Keratinocyte (primary cell): ENCODE measurements around the gene LRRFIP2. TPM values are rescaled to one million over a fixed set of nuclear protein-coding genes. Genes with fewer than 3 reads are reported as not detected.

Experiments used
- DNase-seq: peaks from one replicate; pipeline ENCODE4 v3.0.0-alpha.2; 2011; ENCODE audit warnings: low read depth, missing footprints, low spot score
- FAIRE-seq: peaks from 2 replicates; lab custom pipeline; 2011; peaks lifted over from hg19 to GRCh38; lab: Jason Lieb, UNC
- H2AFZ ChIP-seq: 2 replicates; pipeline ENCODE4 v1.6.0; 2012; ENCODE audit warnings: low read length, control low read depth, inconsistent platforms; ENCODE audit not compliant: control insufficient read depth
- H3K27ac ChIP-seq: 2 replicates; pipeline ENCODE4 v1.5.1; 2011; ENCODE audit warnings: low read length; ENCODE audit not compliant: control insufficient read depth, insufficient read depth
- H3K27me3 ChIP-seq: 3 replicates; pipeline ENCODE4 v1.6.0; 2011; ENCODE audit warnings: low read length; ENCODE audit not compliant: control insufficient read depth, insufficient read depth; ENCODE audit errors: extremely low read depth
- H3K36me3 ChIP-seq, 2 experiments: 2 replicates in 1 of 2; 3 replicates in 1 of 2; pipeline ENCODE4 v1.5.1; 2011; ENCODE audit warnings: low read length in 2 of 2, mild to moderate bottlenecking in 1 of 2; ENCODE audit not compliant: control insufficient read depth in 2 of 2, insufficient read depth in 2 of 2; ENCODE audit errors: extremely low read depth in 1 of 2
- H3K4me1 ChIP-seq: 3 replicates; pipeline ENCODE4 v1.5.1; 2011; ENCODE audit warnings: low read length; ENCODE audit not compliant: control insufficient read depth, insufficient read depth; ENCODE audit errors: extremely low read depth
- H3K4me2 ChIP-seq: 3 replicates; pipeline ENCODE4 v1.6.0; 2011; ENCODE audit warnings: low read depth, low read length; ENCODE audit not compliant: control insufficient read depth, insufficient read depth; ENCODE audit errors: extremely low read depth
- H3K4me3 ChIP-seq, 3 experiments: fragments of 200-600 bp in 1 of 3; sonication (generic) in 1 of 3; 2 replicates in 2 of 3; 3 replicates in 1 of 3; pipeline ENCODE4 v1.5.1; 2011 to 2016; ENCODE audit warnings: low read length in 3 of 3, mild to moderate bottlenecking in 3 of 3, control low read depth in 2 of 3, inconsistent platforms in 1 of 3, low read depth in 1 of 3, mixed read lengths in 1 of 3, mixed run types in 1 of 3, moderate library complexity in 1 of 3; ENCODE audit not compliant: control insufficient read depth in 2 of 3, insufficient read depth in 2 of 3; ENCODE audit errors: extremely low read depth in 1 of 3
- H3K79me2 ChIP-seq: 2 replicates; pipeline ENCODE4 v1.6.0; 2012; ENCODE audit warnings: low read length; ENCODE audit not compliant: control insufficient read depth, insufficient read depth
- H3K9ac ChIP-seq: 3 replicates; pipeline ENCODE4 v1.6.0; 2011; ENCODE audit warnings: low read length; ENCODE audit not compliant: control insufficient read depth, insufficient read depth; ENCODE audit errors: extremely low read depth
- H3K9me1 ChIP-seq: 3 replicates; pipeline ENCODE4 v1.6.0; 2011; ENCODE audit warnings: low read length; ENCODE audit not compliant: control insufficient read depth, insufficient read depth; ENCODE audit errors: extremely low read depth
- H3K9me3 ChIP-seq: 2 replicates; pipeline ENCODE4 v1.5.1; 2012; ENCODE audit warnings: low read depth, low read length; ENCODE audit not compliant: control insufficient read depth
- H4K20me1 ChIP-seq: 3 replicates; pipeline ENCODE4 v1.6.0; 2011; ENCODE audit warnings: low read length; ENCODE audit not compliant: control insufficient read depth, insufficient read depth; ENCODE audit errors: extremely low read depth
- EZH2 ChIP-seq: IDR thresholded peaks from one replicate; pipeline ENCODE4 v1.6.1; 2012; ENCODE audit warnings: inconsistent platforms, mild to moderate bottlenecking, low read length, moderate library complexity
- dilution Hi-C: fragments of 300-500 bp; cut with MboI; formaldehyde crosslinking; loops from one replicate; pipeline ENCODE4 v1.7.0; 2020; ENCODE audit warnings: low sequenced_read_pairs; ENCODE audit not compliant: extremely low pct_ligation_motif_present
- polyA plus RNA-seq, 5 experiments: library from polyadenylated mRNA; depleted of rRNA in 3 of 5; stranded (reverse) in 3 of 5; stranded (forward) in 1 of 5; unstranded in 1 of 5; fragments of >200 nt; gene quantifications; 1 replicate in 1 of 5; 2 replicates in 3 of 5; 3 replicates in 1 of 5; pipeline versions ENCODE4 v1.2.1 to v1.2.3, GENCODE V29; 2011 to 2012; ENCODE audit warnings: missing spikeins in 2 of 5, low read depth in 1 of 5, low replicate concordance in 1 of 5
- TF ChIP-seq, protein P1 (sequence below), 3 experiments: IDR thresholded peaks in 1 of 3; conservative IDR thresholded peaks in 1 of 3; optimal IDR thresholded peaks in 1 of 3; 2 replicates in 2 of 3; 3 replicates in 1 of 3; pipeline versions ENCODE3 to v1.5.1; 2011; ENCODE audit warnings: low read length in 3 of 3, mild to moderate bottlenecking in 3 of 3, moderate library complexity in 2 of 3, control low read depth in 1 of 3, inconsistent platforms in 1 of 3; ENCODE audit not compliant: insufficient read depth in 2 of 3; ENCODE audit errors: extremely low read depth in 1 of 3

LRRFIP2 gene
- polyA plus RNA-seq, 1 donor (not counting 4 experiments of a cell fraction or from before 2014, with no cell fraction given) = 70.3 TPM

DNA sequence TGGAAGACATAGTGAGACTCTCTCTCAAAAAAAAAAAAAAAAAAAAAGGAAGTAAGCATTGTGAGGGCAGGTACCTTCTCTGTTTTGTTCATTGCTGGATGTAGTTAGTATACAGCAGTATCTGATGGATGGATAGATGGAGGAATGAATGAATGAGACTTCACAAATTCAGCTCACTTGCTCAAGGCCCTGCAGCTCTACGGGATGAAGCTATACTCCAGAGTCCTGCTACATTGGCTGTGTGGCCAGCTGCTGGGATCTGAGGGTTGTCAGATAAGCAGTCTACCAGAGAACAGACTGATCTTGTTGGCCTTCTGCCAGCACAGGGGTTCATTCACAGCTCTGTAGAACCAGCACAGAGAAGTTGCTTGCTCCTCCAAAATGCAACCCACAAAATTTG is 146.1 kb downstream of the LRRFIP2 start:
- Histone ChIP-seq H3K27me3 (no peaks in the 10 kb centered on the region), H3K36me3 (peaks cover 10 to 18% of the 10 kb centered on the region in 2 experiments), H3K9ac (no peak overlapping the region), H3K9me3 (no peaks in the 10 kb centered on the region), H3K9me1 (no peaks in the 10 kb centered on the region), H2AFZ (no peak overlapping the region), H3K79me2 (no peaks in the 10 kb centered on the region), H3K4me2 (no peak overlapping the region), H4K20me1 (peaks cover 3% of the 10 kb centered on the region), H3K4me1 (peaks cover 6% of the 10 kb centered on the region), H3K27ac (no peak overlapping the region), H3K4me3 (no peak overlapping the region)
- DNase-seq = no peak
- no peak for TF ChIP-seq EZH2
- TF ChIP-seq, protein P1, sequence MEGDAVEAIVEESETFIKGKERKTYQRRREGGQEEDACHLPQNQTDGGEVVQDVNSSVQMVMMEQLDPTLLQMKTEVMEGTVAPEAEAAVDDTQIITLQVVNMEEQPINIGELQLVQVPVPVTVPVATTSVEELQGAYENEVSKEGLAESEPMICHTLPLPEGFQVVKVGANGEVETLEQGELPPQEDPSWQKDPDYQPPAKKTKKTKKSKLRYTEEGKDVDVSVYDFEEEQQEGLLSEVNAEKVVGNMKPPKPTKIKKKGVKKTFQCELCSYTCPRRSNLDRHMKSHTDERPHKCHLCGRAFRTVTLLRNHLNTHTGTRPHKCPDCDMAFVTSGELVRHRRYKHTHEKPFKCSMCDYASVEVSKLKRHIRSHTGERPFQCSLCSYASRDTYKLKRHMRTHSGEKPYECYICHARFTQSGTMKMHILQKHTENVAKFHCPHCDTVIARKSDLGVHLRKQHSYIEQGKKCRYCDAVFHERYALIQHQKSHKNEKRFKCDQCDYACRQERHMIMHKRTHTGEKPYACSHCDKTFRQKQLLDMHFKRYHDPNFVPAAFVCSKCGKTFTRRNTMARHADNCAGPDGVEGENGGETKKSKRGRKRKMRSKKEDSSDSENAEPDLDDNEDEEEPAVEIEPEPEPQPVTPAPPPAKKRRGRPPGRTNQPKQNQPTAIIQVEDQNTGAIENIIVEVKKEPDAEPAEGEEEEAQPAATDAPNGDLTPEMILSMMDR (optimal IDR thresholded peaks at IDR 0.05 in 1 of 3, IDR thresholded peaks at IDR 0.05 in 1 of 3, conservative IDR thresholded peaks at IDR 0.05 in 1 of 3; ENCODE audit: extremely low read depth in 1 of 3, insufficient read depth in 2 of 3, low read length in 3 of 3) = no peak
- FAIRE-seq = no peak
- dilution Hi-C loops = no loop called here

DNA sequence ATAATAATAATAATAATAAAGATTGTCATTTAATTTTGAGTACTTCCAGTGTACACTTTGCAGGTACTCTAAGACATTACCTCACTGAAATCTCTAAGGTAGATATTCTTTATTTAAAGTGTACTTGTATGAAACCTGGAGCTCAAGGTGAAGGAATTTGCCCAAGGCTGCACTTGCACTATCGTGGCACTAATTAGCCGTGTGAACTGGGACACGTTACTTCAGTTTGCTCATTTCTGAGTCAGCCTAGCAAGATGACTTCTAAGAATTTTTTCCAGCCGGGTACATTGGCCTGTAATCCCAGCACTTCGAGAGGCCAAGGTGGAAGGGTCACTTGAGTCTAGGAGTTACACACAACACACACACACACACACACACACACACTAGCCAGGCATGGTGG is 147.5 kb downstream of the LRRFIP2 start:
- Histone ChIP-seq H3K36me3 (peaks cover 18 to 22% of the 10 kb centered on the region in 2 experiments), H3K9ac (no peak overlapping the region), H3K27ac (no peak overlapping the region), H3K9me1 (no peaks in the 10 kb centered on the region), H3K27me3 (no peaks in the 10 kb centered on the region), H2AFZ (no peak overlapping the region), H3K4me1 (peaks cover 6% of the 10 kb centered on the region), H3K9me3 (no peaks in the 10 kb centered on the region), H4K20me1 (no peaks in the 10 kb centered on the region), H3K79me2 (no peaks in the 10 kb centered on the region), H3K4me2 (no peak overlapping the region), H3K4me3 (no peak overlapping the region)
- no peak for FAIRE-seq
- TF ChIP-seq, protein P1 (optimal IDR thresholded peaks at IDR 0.05 in 1 of 3, IDR thresholded peaks at IDR 0.05 in 1 of 3, conservative IDR thresholded peaks at IDR 0.05 in 1 of 3; ENCODE audit: extremely low read depth in 1 of 3, insufficient read depth in 2 of 3, low read length in 3 of 3) = no peak
- no peak for TF ChIP-seq EZH2
- no peak for DNase-seq
- dilution Hi-C loops = no loop called here
